Rectal smooth muscle tissue (tissue), 1 donor: ENCODE results near the gene DMD.

Experiments
- H3K27ac ChIP-seq: one replicate; pipeline ENCODE4 v1.7.0; 2013; ENCODE audit warnings: low read depth, low read length, inconsistent platforms
- H3K27me3 ChIP-seq: one replicate; pipeline ENCODE4 v1.7.0; 2013; ENCODE audit warnings: low read length; ENCODE audit not compliant: control insufficient read depth, insufficient read depth
- H3K36me3 ChIP-seq: one replicate; pipeline ENCODE4 v1.7.0; 2013; ENCODE audit warnings: low read length; ENCODE audit not compliant: control insufficient read depth, insufficient read depth
- H3K4me1 ChIP-seq: one replicate; pipeline ENCODE4 v1.7.0; 2013; ENCODE audit warnings: low read length; ENCODE audit not compliant: control insufficient read depth, insufficient read depth
- H3K4me3 ChIP-seq: one replicate; pipeline ENCODE4 v1.7.0; 2013; ENCODE audit warnings: low read length
- H3K9ac ChIP-seq: one replicate; pipeline ENCODE4 v1.7.0; 2013; ENCODE audit warnings: low read length

DMD gene

DNA sequence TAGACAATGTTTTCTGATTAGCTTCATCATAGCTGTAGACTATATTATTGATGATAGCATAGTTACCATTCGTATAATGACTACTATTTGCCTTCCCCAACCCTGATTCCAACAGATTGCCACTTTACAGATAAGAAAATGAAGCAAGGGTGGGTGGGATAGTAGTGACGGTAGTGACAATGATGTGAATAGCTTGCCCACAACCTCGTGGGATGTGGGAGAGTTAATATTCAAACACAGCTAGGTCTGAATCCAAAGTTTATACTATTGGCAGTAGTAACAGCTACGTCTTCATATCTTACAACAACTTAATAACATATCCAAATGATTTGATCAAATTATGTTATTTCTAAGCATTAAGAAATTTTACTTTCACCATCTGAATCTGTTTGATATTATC lies 1372.7 kb downstream of the DMD start:
- H3K27me3 ChIP-seq: no peaks in the 10 kb centered on the region
- H3K9ac ChIP-seq: no peak overlapping the region
- H3K4me3 ChIP-seq: no peak overlapping the region
- H3K27ac ChIP-seq: no peak overlapping the region
- H3K4me1 ChIP-seq: no peaks in the 10 kb centered on the region
- H3K36me3 ChIP-seq: no peaks in the 10 kb centered on the region

GRCh38 chrX:31837445-31838049 lies 1373.8 kb downstream of the DMD start:
- H3K9ac ChIP-seq: no peak overlapping the region
- H3K36me3 ChIP-seq: no peaks in the 10 kb centered on the region
- no peaks in the 10 kb centered on the region for H3K27me3 ChIP-seq
- H3K4me3 ChIP-seq: no peak overlapping the region
- H3K27ac ChIP-seq: no peak overlapping the region
- H3K4me1 ChIP-seq: no peaks in the 10 kb centered on the region

DNA sequence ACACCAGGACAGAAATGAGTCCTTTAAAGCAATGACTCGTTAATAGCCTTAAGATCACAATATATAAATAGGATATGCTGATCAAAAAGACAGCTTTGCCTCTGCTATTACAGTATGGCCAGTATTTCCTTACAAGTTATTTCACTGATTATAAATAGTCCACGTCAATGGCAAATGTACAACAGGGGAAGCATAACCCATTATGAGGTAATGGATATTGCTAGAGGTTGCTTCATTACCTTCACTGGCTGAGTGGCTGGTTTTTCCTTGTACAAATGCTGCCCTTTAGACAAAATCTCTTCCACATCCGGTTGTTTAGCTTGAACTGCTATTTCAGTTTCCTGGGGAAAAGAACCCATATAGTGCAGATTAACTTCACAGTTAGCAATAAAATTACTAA lies 1374.9 kb downstream of the DMD start:
- no peak overlapping the region for H3K9ac ChIP-seq
- H3K4me1 ChIP-seq: no peaks in the 10 kb centered on the region
- H3K36me3 ChIP-seq: no peaks in the 10 kb centered on the region
- H3K27me3 ChIP-seq: no peaks in the 10 kb centered on the region
- H3K27ac ChIP-seq: no peak overlapping the region
- no peak overlapping the region for H3K4me3 ChIP-seq

DNA sequence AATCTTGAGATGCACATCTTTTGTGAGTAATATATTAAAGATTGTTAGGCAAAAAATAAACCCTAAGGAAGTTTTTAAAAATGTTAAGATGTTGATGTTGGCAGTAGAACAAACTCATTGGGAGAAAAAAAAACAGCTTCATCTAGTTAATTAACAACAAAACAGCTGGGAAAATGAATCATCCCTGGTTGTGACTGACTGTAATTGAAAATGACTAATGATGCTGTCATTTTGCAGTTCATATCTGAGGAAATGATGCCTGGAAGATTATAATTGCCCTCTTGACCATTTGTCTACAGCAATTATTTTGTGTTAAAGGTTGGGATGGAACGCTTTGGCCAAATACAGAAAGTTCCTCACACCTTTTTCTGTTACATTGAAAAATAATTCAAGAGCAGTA lies 1379.1 kb downstream of the DMD start:
- no peak overlapping the region for H3K27ac ChIP-seq
- no peaks in the 10 kb centered on the region for H3K4me1 ChIP-seq
- H3K9ac ChIP-seq: no peak overlapping the region
- H3K27me3 ChIP-seq: no peaks in the 10 kb centered on the region
- no peak overlapping the region for H3K4me3 ChIP-seq
- H3K36me3 ChIP-seq: no peaks in the 10 kb centered on the region

- no peaks in the 10 kb centered on the region for H3K36me3 ChIP-seq
- H3K9ac ChIP-seq: no peak overlapping the region
- H3K27ac ChIP-seq: no peak overlapping the region
- no peaks in the 10 kb centered on the region for H3K27me3 ChIP-seq
- peaks cover 2% of the 10 kb centered on the region for H3K4me1 ChIP-seq
- no peak overlapping the region for H3K4me3 ChIP-seq
Measured at GRCh38 chrX:31820430-31821210, 1390.7 kb downstream of the DMD start.

DNA sequence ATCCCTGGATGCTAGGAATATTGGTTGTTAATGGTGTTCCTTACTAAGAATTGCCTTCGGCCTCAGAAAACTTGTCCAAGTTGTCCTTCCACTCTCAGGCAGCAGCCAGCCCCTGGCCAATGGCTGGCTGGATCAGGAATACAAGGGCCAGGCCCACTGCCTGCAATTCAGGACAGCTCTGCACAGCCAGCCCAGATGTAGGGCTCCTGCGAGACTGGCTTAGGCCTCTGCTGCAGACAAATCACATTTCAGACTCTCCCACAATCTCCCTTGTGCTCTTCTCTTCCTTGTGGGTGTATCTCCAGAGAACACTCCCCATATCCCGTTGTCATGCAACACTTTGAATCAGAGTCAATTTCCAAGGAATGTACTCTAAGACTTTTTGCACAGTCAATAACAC lies 1391.9 kb downstream of the DMD start:
- peaks cover 2% of the 10 kb centered on the region for H3K4me1 ChIP-seq
- H3K9ac ChIP-seq: no peak overlapping the region
- no peaks in the 10 kb centered on the region for H3K36me3 ChIP-seq
- no peak overlapping the region for H3K27ac ChIP-seq
- no peaks in the 10 kb centered on the region for H3K27me3 ChIP-seq
- H3K4me3 ChIP-seq: no peak overlapping the region

- Histone ChIP-seq H3K4me1 (no peaks in the 10 kb centered on the region), H3K27me3 (no peaks in the 10 kb centered on the region), H3K4me3 (no peak overlapping the region), H3K27ac (no peak overlapping the region), H3K9ac (no peak overlapping the region), H3K36me3 (no peaks in the 10 kb centered on the region)
Measured at GRCh38 chrX:31811106-31811505, 1400.2 kb downstream of the DMD start.

DNA sequence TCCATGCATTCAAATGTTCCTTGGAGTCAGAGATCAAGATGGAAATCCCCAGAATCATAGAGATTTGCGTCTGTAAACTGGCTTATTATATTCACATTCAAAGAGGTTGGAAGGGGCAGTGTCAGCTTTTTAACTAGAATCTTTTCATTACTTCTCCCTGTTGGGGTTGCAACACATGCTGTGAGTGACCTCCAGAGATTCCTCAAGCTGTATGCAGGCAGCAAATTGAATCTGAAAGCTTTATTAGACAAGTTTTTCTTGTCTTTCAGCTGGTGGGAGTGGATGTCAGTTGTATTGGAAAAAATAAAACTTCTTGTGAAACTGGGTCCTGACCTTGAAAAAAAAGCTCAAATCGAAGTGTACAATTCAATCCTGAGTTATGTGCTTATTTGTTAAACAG lies 1403.0 kb downstream of the DMD start:
- no peak overlapping the region for H3K9ac ChIP-seq
- no peak overlapping the region for H3K4me3 ChIP-seq

GRCh38 chrX:31807165-31807564 lies 1404.2 kb downstream of the DMD start:
- H3K27me3 ChIP-seq: no peaks in the 10 kb centered on the region
- H3K4me3 ChIP-seq: no peak overlapping the region
- H3K9ac ChIP-seq: no peak overlapping the region
- H3K36me3 ChIP-seq: no peaks in the 10 kb centered on the region
- no peaks in the 10 kb centered on the region for H3K4me1 ChIP-seq
- no peak overlapping the region for H3K27ac ChIP-seq

More for the DNA sequence above, 1403.0 kb downstream of the DMD start:
- no peaks in the 10 kb centered on the region for H3K36me3 ChIP-seq
- no peak overlapping the region for H3K27ac ChIP-seq
- no peaks in the 10 kb centered on the region for H3K27me3 ChIP-seq
- H3K4me1 ChIP-seq: no peaks in the 10 kb centered on the region

- H3K9ac ChIP-seq: no peak overlapping the region
- H3K27me3 ChIP-seq: no peaks in the 10 kb centered on the region
- no peaks in the 10 kb centered on the region for H3K36me3 ChIP-seq
- H3K27ac ChIP-seq: no peak overlapping the region
- H3K4me3 ChIP-seq: no peak overlapping the region
- no peaks in the 10 kb centered on the region for H3K4me1 ChIP-seq
Measured at GRCh38 chrX:31805781-31806180, 1405.6 kb downstream of the DMD start.

GRCh38 chrX:31800219-31800618 lies 1411.1 kb downstream of the DMD start:
- Histone ChIP-seq H3K36me3 (no peaks in the 10 kb centered on the region), H3K27ac (no peak overlapping the region), H3K27me3 (no peaks in the 10 kb centered on the region), H3K4me1 (no peaks in the 10 kb centered on the region), H3K9ac (no peak overlapping the region), H3K4me3 (no peak overlapping the region)

DNA sequence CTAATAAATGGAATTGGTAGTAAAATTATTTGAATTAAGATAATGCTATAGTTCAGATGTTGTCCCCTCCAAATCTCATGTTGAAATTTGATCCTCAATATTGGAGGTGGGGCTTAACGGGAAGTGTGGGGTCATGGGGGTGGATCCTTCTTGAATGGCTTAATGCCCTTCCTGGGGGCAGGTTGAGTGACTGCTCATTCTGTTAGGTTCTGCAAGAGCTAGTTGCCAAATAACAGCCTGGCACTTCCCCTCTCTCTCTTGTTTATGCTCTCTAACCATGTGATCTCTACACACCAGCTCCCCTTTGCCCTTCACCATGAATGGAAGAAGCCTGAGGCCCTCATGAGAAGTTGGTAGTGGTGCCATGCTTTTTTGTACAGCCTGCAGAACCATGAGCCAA lies 1414.7 kb downstream of the DMD start:
- Histone ChIP-seq H3K4me3 (no peak overlapping the region), H3K36me3 (no peaks in the 10 kb centered on the region), H3K27ac (no peak overlapping the region), H3K4me1 (no peaks in the 10 kb centered on the region), H3K27me3 (no peaks in the 10 kb centered on the region), H3K9ac (no peak overlapping the region)

- Histone ChIP-seq H3K9ac (no peak overlapping the region), H3K27ac (no peak overlapping the region), H3K36me3 (no peaks in the 10 kb centered on the region), H3K4me1 (no peaks in the 10 kb centered on the region), H3K27me3 (no peaks in the 10 kb centered on the region), H3K4me3 (no peak overlapping the region)
Measured at GRCh38 chrX:31747411-31747810, 1463.9 kb downstream of the DMD start.
